GM10248 (cell line): Measurements from ENCODE around the gene CACNA1G.

ENCODE experiments used
- CTCF ChIA-PET: fragments of 300-600 bp; sonication (Branson Sonifier 250); formaldehyde crosslinking; extraction: SDS; loops from one replicate; lab custom pipeline; 2021; ENCODE audit warnings: antibody characterized with exemption; lab: Yijun Ruan, JAX
- POLR2A ChIA-PET: fragments of 350-650 bp; sonication (Branson Sonifier 250); formaldehyde crosslinking; extraction: SDS; loops from one replicate; lab custom pipeline; 2020; ENCODE audit warnings: antibody characterized with exemption; lab: Yijun Ruan, JAX
- DNase-seq: peaks from one replicate; pipeline ENCODE4 v3.0.0; 2012; ENCODE audit errors: extremely low spot score
- TF ChIP-seq, protein P1 (sequence below): IDR thresholded peaks from 2 replicates; pipeline ENCODE4 v1.5.1; 2012; ENCODE audit warnings: mild to moderate bottlenecking, low read depth; ENCODE audit errors: extremely low read depth, missing control alignments, control extremely low read depth

Gene CACNA1G

DNA sequence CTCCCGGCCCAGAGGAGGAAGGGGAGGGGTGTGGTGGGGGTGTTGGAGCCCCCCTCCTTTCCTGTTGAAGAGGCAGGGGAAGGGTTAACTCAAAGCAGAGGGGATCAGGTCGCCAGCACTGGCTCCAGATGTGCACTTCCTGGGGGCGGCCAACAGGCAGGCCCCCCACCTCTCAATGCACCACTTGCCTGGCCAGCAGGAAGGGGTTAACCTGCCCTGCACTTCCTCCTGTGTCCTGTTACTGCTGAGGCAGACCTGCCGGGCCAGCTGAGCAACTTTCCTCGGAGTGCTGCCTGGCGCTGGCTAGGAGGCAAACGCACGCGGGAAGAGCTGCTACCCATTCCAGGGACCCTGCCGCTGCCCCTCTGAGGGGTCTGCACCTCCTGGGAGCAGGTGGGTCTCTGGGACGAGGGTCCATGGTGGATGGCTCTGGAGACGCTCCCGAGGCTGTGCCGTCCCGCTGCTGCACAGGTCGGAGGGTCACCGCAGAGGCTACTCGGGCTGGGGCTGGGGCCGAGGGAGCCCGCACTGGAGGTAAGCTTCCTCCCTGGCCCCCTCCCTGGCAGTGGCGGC is 28.0 kb upstream of the CACNA1G start, which contains the start of gene EPN3:
EPN3 (plus strand) TSS at position 284 of the 573 bp plus-strand sequence. CDS start 3,822 bp downstream, outside the sequence.
- CTCF ChIA-PET: interaction anchor here (1.2 to 2.4 kb wide), 2 partner anchors 11 to 51 kb away, joined by 3 to 6 read pairs; no protein-coding TSS in a partner anchor
- DNase-seq: no peak

DNA sequence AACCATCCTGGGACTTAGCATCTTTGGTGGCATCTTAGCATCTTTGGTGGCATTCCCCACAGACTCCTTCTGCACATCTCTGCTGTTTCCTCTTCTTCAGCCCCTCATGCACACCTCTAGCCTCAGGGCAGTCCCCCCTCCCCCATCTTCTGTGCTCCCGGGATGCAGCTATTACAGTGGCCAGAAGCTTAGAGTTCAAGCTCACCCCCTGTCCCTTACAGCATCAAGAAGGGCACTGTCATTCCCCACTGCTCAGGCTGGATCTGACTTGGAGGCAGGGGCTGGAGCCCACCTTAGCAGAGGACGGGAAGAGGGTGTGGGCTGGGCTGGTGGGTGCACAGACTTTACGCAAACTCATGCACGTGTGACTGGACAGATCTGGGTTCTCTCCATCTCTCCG is 27.3 kb upstream of the CACNA1G start:
- POLR2A ChIA-PET: no interaction called here
- CTCF ChIA-PET: interaction anchor here (1.1 kb wide), 1 partner anchor 14 kb away, joined by 3 read pairs; no protein-coding TSS in a partner anchor
- no peak for DNase-seq
- TF ChIP-seq, protein P1, sequence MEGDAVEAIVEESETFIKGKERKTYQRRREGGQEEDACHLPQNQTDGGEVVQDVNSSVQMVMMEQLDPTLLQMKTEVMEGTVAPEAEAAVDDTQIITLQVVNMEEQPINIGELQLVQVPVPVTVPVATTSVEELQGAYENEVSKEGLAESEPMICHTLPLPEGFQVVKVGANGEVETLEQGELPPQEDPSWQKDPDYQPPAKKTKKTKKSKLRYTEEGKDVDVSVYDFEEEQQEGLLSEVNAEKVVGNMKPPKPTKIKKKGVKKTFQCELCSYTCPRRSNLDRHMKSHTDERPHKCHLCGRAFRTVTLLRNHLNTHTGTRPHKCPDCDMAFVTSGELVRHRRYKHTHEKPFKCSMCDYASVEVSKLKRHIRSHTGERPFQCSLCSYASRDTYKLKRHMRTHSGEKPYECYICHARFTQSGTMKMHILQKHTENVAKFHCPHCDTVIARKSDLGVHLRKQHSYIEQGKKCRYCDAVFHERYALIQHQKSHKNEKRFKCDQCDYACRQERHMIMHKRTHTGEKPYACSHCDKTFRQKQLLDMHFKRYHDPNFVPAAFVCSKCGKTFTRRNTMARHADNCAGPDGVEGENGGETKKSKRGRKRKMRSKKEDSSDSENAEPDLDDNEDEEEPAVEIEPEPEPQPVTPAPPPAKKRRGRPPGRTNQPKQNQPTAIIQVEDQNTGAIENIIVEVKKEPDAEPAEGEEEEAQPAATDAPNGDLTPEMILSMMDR: no peak

More for the DNA sequence above, 28.0 kb upstream of the CACNA1G start, which contains the start of gene EPN3:
- TF ChIP-seq, protein P1: no peak
- POLR2A ChIA-PET: no interaction called here

DNA sequence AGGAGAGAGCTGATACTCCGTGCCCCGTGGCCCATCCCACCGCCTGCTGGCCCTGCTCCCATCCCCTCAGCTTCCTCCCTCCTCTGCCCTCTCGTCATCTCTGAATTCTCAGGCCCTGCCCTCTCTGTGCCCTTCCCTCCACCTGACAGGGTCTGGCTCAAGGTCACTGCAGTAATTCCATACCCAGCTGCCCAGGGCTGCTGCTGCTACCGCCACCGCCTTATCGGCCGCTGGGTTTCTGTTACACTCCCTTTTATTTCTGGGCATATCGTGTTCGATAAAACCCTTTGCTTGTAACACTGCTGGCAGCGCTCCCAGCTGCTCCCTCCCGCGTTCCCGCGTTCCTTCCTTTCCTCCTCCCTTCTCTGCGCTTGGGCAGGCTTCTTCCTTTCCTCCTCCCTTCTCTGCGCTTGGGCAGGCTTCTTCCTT is 26.8 kb upstream of the CACNA1G start:
- DNase-seq: no peak
- POLR2A ChIA-PET: no interaction called here
- TF ChIP-seq, protein P1: no peak
- CTCF ChIA-PET: interaction anchor here (1.1 kb wide), 1 partner anchor 15 kb away, joined by 3 read pairs; no protein-coding TSS in a partner anchor

DNA sequence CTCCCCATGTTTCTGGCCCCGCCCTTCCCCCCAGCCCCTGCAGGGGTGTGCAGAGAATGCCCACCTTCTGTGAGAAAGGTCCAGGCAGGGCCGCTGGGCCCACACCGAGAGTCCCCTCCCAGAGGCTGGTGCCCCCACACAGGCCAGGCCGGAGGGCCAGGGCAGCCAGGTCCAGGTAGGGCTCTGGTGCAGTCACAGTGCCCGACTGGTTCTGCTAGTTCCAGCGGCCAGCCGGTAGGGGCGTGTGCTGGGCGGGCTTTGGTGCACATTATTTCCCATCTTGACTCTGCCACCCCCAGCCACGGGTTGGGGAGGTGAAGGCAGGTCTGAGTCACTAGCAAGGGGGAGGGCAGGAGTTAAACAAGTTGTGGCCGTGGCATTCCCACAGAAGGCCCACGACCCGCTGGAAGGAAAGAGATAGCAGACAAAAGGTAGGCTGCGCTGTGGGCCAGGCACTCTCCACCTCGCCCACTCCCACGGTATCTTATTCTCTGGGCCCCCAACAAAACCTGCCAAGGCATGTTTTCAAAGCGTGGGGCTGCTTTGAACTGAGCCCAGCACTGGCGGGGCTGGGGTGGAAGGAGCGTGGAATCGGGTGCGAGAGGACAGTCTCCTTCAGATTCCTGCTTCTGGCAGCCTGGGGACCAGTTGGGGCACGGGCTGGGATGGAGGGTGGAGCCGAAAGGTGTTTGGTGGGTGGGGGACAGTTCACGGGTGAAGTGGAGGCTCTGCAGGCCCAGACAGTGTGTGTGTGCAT is 26.1 kb upstream of the CACNA1G start:
- TF ChIP-seq, protein P1: no peak
- POLR2A ChIA-PET: no interaction called here
- CTCF ChIA-PET: interaction anchor here (1.1 kb wide), 1 partner anchor 15 kb away, joined by 3 read pairs; no protein-coding TSS in a partner anchor
- DNase-seq: no peak

DNA sequence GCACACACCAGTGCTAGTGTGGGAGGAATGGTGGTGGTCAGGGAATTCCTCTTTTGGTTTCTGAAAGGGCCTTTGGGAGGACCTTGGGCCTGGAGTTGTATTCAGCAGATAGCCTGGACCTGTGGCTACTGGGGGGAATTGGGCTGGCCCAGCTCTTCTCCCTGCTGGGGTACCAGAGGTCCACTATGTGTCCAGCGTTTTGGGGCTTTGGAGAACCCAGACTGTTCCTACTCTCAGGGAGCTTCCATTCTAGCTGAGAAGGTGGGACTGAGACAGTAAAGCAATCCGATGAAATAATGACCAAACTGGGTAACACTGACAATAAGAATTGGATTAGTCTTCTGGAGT is 25.6 kb upstream of the CACNA1G start:
- CTCF ChIA-PET: interaction anchor here (1.1 kb wide), 1 partner anchor 94 kb away, joined by 3 read pairs; no protein-coding TSS in a partner anchor
- POLR2A ChIA-PET: no interaction called here
- TF ChIP-seq, protein P1: no peak
- no peak for DNase-seq

DNA sequence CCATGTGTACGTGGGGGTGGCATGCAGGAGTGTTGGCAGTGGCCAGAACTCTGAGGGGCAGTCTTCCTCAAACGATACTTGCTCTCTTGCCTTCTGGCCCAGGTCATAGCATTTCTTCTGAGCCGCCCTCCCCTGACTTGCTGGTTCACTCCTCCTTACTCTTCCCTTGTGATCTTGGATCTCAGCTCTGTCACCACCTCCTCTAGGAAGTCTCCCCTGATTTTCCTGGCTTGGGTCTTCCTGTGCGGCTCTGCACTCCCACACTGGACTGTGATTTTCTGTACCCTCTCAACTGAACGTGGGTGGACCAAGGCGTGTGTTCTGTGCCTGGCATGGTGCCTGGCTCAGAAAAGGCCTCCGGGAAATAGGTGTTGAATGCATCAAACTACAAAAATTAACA is 25.1 kb upstream of the CACNA1G start:
- TF ChIP-seq, protein P1: no peak
- ChIA-PET CTCF (interaction anchor here (1.1 to 1.2 kb wide), 2 partner anchors 91 to 94 kb away, joined by 3 read pairs; no protein-coding TSS in a partner anchor), POLR2A (no interaction called here)

More for the DNA sequence above, 25.1 kb upstream of the CACNA1G start:
- no peak for DNase-seq
